D341Med (cell line): ENCODE measurements around the gene NCKAP5.

ENCODE experiments used
- DNase-seq: peaks from one replicate; pipeline ENCODE4 v3.0.0; 2012; ENCODE audit warnings: low spot score

NCKAP5 gene

GRCh38 chr2:133568172-133568571, at the start of gene NCKAP5:
NCKAP5 (minus strand) TSS chr2:133568463; CDS start chr2:133517526, 50,937 bp downstream.
- no peak for DNase-seq

GRCh38 chr2:133609664-133610063, 41.4 kb upstream of the NCKAP5 start:
- no peak for DNase-seq

- no peak for DNase-seq
Observed at GRCh38 chr2:133608291-133608690, 40.0 kb upstream of the NCKAP5 start.

- no peak for DNase-seq
Observed at GRCh38 chr2:133607679-133608078, 39.4 kb upstream of the NCKAP5 start.

GRCh38 chr2:133606616-133607015, 38.4 kb upstream of the NCKAP5 start:
- DNase-seq: no peak

GRCh38 chr2:133605766-133606137, 37.5 kb upstream of the NCKAP5 start:
- DNase-seq: no peak

GRCh38 chr2:133605011-133605765, 36.9 kb upstream of the NCKAP5 start:
- DNase-seq: peak; percentile 75

GRCh38 chr2:133603109-133603508, 34.8 kb upstream of the NCKAP5 start:
- DNase-seq: no peak

- no peak for DNase-seq
Observed at GRCh38 chr2:133602538-133602937, 34.3 kb upstream of the NCKAP5 start.

GRCh38 chr2:133600266-133600928, 32.1 kb upstream of the NCKAP5 start:
- DNase-seq: no peak

GRCh38 chr2:133599811-133600210, 31.5 kb upstream of the NCKAP5 start:
- no peak for DNase-seq

GRCh38 chr2:133599211-133599803, 31.0 kb upstream of the NCKAP5 start:
- DNase-seq: no peak

- no peak for DNase-seq
Observed at GRCh38 chr2:133598769-133599168, 30.5 kb upstream of the NCKAP5 start.

- no peak for DNase-seq
Observed at GRCh38 chr2:133596701-133597393, 28.6 kb upstream of the NCKAP5 start.

- DNase-seq: no peak
Observed at GRCh38 chr2:133591164-133591563, 22.9 kb upstream of the NCKAP5 start.

GRCh38 chr2:133589456-133589855, 21.2 kb upstream of the NCKAP5 start:
- DNase-seq: no peak

GRCh38 chr2:133588144-133588543, 19.9 kb upstream of the NCKAP5 start:
- DNase-seq: no peak

- no peak for DNase-seq
Observed at GRCh38 chr2:133586978-133587377, 18.7 kb upstream of the NCKAP5 start.

- no peak for DNase-seq
Observed at GRCh38 chr2:133581010-133581760, 12.9 kb upstream of the NCKAP5 start.

- DNase-seq: no peak
Observed at GRCh38 chr2:133579274-133579673, 11.0 kb upstream of the NCKAP5 start.

- no peak for DNase-seq
Observed at GRCh38 chr2:133576714-133577113, 8.5 kb upstream of the NCKAP5 start.

GRCh38 chr2:133574620-133575019, 6.4 kb upstream of the NCKAP5 start:
- DNase-seq: no peak
